NCI-H2196 treated with DMSO at 0.1 percent for 48 hours (cell line): ENCODE results near the gene OLFM1.
"Not testable (repeated sequence)": the region's sequence is repeated elsewhere in the genome, so short reads cannot be mapped to it uniquely, and the experiment has no call there.

ENCODE experiments used
- DNase-seq: peaks from one replicate; lab custom pipeline; 2025; ENCODE audit not compliant: unreplicated experiment; lab: John Stamatoyannopoulos, UW

OLFM1 gene

GRCh38 chr9:135056541-135056940, 30.9 kb upstream of the OLFM1 start:
- DNase-seq = no peak

- DNase-seq = no peak
Observed at GRCh38 chr9:135060461-135061116, 26.9 kb upstream of the OLFM1 start.

- DNase-seq = no peak
Observed at GRCh38 chr9:135061441-135061840, 26.0 kb upstream of the OLFM1 start.

- no peak for DNase-seq
Observed at GRCh38 chr9:135062254-135062653, 25.2 kb upstream of the OLFM1 start.

- DNase-seq = not testable (repeated sequence)
Observed at GRCh38 chr9:135063466-135063865, 24.0 kb upstream of the OLFM1 start.

GRCh38 chr9:135063888-135064287, 23.6 kb upstream of the OLFM1 start:
- not testable (repeated sequence) for DNase-seq

- no peak for DNase-seq
Observed at GRCh38 chr9:135065151-135065550, 22.3 kb upstream of the OLFM1 start.

GRCh38 chr9:135065804-135066203, 21.7 kb upstream of the OLFM1 start:
- DNase-seq = no peak

- no peak for DNase-seq
Observed at GRCh38 chr9:135066291-135066690, 21.2 kb upstream of the OLFM1 start.

GRCh38 chr9:135067096-135067710, 20.3 kb upstream of the OLFM1 start:
- DNase-seq = no peak

- DNase-seq = no peak
Observed at GRCh38 chr9:135068776-135069415, 18.6 kb upstream of the OLFM1 start.

- DNase-seq = no peak
Observed at GRCh38 chr9:135069558-135070197, 17.8 kb upstream of the OLFM1 start.

- DNase-seq = no peak
Observed at GRCh38 chr9:135070198-135070951, 17.1 kb upstream of the OLFM1 start.

- no peak for DNase-seq
Observed at GRCh38 chr9:135070964-135071735, 16.3 kb upstream of the OLFM1 start.

GRCh38 chr9:135073081-135073740, 14.3 kb upstream of the OLFM1 start:
- no peak for DNase-seq

GRCh38 chr9:135073741-135074305, 13.6 kb upstream of the OLFM1 start:
- DNase-seq = no peak

- no peak for DNase-seq
Observed at GRCh38 chr9:135074354-135075233, 12.9 kb upstream of the OLFM1 start.

GRCh38 chr9:135075234-135076142, 12.0 kb upstream of the OLFM1 start:
- no peak for DNase-seq
